Subcutaneous adipose tissue (tissue), 4 donors: ENCODE measurements around the gene APOL1. TPM values are rescaled to one million over a fixed set of nuclear protein-coding genes. Genes with fewer than 3 reads are reported as not detected.

Experiments
- total RNA-seq, 4 donors: library from RNA; depleted of rRNA; stranded (reverse); fragments of >200 nt; gene quantifications; one replicate each; pipeline ENCODE4 v1.1.0, GENCODE V29; 2016
- TF ChIP-seq, protein P1 (sequence below): fragments of 450-650 bp; IDR thresholded peaks from one replicate; pipeline ENCODE4 v1.5.1; 2016; ENCODE audit warnings: low read depth, mild to moderate bottlenecking, control low read depth, antibody characterized with exemption, moderate library complexity

The APOL1 gene
- total RNA-seq, 4 donors from 2014 or later: 7.5 to 53.5 (median 18.9) TPM

DNA sequence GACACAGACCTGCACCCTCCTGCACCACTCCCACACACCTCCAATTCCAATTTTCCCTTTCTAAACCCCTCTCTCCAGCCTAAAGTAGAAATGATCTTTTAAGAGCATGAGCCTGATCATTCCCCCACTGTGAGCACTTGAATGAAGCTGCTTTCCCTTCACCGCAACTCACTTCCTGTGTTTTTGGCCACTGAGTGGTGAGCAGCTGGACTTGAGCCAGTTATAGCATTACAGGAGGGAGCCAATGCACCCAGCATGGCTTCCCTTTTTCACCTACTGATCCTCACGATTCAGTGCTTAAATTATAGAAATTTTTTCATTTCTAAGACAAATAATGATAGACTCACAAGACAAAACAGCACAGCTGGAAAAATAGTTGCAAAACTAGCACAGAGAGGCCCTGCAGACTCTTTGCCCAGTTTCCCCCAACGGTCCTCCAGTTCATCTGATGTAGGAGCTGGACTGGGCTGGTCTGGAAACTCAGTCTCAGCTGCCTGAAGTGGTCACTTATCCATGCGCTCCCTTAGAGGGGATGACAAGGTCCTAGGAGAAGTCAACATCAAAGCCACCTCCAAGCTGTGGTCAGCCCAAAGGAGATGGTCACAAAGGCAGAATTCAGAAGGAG is 41.6 kb upstream of the APOL1 start:
- TF ChIP-seq, protein P1, sequence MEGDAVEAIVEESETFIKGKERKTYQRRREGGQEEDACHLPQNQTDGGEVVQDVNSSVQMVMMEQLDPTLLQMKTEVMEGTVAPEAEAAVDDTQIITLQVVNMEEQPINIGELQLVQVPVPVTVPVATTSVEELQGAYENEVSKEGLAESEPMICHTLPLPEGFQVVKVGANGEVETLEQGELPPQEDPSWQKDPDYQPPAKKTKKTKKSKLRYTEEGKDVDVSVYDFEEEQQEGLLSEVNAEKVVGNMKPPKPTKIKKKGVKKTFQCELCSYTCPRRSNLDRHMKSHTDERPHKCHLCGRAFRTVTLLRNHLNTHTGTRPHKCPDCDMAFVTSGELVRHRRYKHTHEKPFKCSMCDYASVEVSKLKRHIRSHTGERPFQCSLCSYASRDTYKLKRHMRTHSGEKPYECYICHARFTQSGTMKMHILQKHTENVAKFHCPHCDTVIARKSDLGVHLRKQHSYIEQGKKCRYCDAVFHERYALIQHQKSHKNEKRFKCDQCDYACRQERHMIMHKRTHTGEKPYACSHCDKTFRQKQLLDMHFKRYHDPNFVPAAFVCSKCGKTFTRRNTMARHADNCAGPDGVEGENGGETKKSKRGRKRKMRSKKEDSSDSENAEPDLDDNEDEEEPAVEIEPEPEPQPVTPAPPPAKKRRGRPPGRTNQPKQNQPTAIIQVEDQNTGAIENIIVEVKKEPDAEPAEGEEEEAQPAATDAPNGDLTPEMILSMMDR: no peak

DNA sequence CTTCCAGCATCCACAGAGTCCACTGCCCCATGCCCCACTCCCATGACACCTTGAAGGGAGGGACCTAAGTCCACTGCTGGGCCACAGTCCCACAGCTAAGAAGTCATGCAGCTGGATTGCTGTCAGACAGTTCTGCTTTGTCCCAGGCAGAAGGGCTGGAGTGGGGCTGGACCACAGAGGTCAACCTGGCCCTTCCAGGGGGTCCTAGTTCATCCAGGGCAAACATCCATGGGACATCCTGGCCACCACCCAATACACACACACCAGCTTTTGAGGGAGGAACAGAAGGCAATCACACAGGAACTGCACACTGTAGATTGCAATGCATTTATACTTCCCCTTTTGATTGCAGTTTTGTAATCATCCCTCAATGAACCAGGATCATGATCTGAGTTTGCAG is 40.0 kb upstream of the APOL1 start:
- TF ChIP-seq, protein P1: no peak

DNA sequence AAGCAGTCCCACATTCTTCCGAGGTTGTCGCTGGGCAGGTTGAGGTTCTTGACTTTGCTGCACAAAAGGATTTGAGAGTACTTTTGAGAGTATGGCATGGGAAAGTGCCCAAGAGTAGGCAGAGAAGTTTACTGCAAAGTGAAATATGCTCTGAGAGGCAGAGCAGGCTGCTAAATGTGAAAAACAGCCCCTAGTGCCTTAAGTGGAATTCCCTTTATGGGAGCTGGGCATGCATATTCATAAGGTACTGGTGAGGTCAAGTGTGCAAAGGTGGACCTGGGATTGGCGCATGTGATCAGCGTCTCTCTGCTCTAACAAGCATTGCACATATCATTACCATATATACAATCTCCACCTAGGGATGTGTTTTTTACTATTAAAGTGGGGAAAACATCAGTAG is 39.3 kb upstream of the APOL1 start:
- TF ChIP-seq, protein P1: no peak

DNA sequence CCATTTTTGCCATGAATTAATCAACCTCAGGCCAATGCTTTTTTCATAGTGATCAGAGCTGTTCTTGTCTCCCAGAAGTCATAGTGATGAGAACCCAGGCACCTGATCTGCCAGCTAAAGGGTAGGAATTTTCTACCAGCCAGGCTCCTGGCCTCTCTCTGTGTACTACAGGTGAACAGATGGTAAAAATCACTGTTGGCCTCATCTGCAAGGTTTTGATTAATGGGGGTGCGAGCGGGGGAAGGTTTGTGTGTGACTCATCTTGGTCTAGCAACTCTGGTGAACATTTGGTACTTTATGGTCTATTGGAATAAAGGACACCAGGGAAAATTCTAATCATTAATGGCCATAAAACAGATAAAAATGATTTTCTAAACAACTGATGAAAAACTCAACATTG is 37.0 kb upstream of the APOL1 start:
- TF ChIP-seq, protein P1: no peak

DNA sequence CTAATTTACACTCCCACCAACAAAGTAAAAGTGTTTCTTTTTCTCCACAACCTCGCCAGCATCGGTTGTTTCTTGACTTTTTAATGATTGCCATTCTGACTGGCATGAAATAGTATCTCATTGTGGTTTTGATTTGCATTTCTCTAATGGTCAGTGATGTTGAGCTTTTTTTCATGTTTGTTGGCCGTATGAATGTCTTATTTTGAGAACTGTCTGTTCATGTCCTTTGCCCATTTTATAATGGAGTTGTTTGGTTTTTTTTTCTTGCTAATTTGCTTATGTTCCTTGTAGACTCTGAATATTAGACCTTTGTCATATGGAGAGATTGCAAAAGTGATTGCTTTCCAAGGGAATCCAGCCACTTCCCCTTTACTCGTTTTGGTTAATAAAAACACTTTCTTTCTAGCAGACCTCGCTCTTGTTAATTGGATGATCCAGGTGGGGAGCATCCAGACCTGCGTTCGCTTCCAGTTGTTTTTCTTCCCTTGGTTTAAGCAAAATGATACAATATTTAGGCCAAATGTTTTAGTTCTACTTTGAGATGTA is 34.2 kb upstream of the APOL1 start:
- TF ChIP-seq, protein P1: no peak

DNA sequence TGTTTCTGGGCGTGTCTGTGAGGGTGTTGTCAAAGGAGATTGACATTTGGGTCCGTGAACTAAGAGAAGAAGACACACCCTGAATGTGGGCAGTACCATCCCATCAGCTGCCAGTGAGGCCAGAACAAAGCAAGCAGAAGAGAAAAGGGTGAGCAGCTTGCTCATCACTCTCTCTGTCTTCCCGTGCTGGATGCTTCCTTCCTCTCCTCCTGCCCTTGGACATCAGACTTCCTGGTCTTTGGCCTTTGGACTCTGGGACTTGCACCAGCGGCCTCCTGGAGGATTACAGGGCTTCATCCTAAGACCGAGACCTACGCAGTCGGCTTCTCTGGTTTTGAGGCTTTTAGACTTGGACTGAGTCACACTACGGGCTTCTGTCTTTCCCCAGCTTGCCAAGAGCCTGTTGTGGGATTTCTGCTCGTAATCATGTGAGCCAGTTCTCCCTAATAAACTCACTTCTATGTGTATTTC is 32.4 kb upstream of the APOL1 start:
- TF ChIP-seq, protein P1: no peak

DNA sequence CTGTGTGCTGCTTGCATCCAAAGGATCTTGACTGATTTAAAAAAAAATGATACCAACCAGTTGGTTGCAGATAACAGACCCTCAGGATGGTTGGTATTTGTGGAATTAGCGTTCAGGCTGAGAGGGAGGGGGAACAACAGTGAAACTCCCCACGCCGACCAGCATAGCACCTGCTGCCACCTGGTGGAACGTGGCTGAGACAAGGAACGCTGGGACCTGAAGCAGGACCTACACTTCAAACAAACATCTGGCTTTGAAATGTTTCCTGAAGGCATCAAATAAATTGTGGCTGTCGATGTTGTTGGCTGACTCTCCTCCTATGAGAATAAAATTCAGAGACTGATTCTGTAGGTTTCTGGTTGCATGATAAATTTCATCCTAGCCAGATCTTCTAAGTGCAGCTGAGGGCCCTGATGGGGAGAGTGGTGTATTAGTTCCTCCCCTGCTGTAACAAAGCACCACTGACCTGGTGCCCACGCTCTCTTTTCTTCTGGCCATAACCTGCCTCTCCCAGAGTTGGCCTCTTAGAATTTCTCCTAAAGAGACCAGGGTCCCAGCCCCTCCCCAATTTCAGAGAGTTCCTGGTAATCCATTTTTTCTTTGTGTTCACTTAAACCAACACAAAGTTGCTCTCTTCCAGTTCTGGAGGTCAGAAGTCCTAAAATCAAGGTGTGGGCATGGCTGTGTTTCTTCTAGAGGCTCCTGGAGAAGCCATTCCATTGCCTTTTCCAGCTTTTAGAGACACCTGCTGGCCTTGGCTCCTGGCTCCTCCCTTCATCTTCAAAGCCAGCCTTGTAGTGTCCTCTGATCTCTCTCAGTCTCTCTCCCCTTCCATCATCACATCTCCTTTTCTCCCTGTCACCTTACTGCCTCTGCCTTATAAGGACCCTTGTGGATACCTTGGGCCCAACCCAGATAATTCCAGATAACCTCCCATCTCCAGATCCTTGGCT is 30.9 kb upstream of the APOL1 start:
- TF ChIP-seq, protein P1: no peak
